ENCODE results near the gene EIF4E.
"Not testable (repeated sequence)": the region's sequence is repeated elsewhere in the genome, so short reads cannot be mapped to it uniquely, and the experiment has no call there.

GRCh38 chr4:98842917-98843316, 86.0 kb downstream of the EIF4E start:
- TF ChIP-seq CTCF (IDR thresholded peaks at IDR 0.05); EZH2 (IDR thresholded peaks at IDR 0.05; ENCODE audit: borderline replicate concordance, insufficient read depth, low read depth, low read length, poor library complexity, severe bottlenecking): not testable (repeated sequence)

All from B cell (primary cell).